GM19193 (cell line): ENCODE results near the gene ZWINT.

Source experiments
- POLR2A ChIP-seq: IDR thresholded peaks from 4 replicates; pipeline ENCODE4 v1.6.1; 2011; ENCODE audit not compliant: insufficient read depth, insufficient read length; ENCODE audit errors: extremely low read depth

The ZWINT gene, protein sequence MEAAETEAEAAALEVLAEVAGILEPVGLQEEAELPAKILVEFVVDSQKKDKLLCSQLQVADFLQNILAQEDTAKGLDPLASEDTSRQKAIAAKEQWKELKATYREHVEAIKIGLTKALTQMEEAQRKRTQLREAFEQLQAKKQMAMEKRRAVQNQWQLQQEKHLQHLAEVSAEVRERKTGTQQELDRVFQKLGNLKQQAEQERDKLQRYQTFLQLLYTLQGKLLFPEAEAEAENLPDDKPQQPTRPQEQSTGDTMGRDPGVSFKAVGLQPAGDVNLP

DNA sequence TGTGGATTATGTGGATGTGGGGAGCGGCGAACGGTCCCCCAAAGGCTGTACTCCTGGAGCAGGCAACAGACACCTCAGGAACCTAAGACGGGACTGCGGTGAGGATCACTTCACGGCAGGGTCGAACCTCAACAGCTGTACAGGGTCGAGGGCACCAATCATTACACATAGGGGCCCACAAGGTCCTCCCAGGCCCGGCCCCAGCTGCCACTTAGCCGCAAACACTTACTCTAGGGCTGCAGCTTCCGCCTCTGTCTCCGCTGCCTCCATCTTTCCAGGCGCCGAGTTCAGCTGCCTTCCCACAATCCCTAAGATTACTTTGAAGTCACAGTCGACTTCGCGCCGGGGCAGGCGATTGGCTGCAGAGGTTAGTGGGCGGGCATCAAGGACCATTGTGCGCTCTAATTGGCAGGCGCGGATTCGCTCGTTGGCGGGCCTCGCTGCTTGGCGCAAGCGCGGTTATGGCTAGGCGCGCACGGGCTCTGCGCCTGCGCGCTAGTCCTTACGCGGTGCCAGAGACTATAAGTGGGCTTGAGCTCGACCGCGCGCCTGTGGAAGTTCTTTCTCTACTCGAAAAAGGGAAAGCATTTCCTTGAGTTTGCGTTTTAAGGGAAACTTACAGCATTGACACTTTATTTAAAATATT is at the start of gene ZWINT:
Gene ZWINT (minus strand): TSS at position 293 of the 646 bp plus-strand sequence. CDS start 23 bp downstream, at position 270.
- TF ChIP-seq POLR2A: peak; percentile 84

DNA sequence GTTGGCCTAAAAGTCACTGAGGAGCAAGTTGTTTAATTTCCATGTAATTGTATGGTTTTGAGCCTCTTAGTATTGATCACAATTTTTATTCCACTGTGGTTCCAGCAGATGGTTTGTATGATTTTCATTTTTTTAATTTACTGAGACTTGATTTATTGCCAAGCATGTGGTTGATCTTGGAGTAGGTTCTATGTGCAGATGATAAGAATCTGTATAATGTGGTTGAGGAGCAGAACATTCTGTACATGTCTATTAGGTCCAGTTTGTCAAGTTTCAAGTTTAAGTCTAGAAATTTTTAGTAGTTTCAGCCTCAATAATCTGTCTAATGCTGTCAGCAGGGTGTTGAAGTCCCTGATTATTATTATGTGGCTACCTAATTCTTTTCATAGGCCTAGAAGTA is 22.7 kb upstream of the ZWINT start:
- TF ChIP-seq POLR2A: no peak

DNA sequence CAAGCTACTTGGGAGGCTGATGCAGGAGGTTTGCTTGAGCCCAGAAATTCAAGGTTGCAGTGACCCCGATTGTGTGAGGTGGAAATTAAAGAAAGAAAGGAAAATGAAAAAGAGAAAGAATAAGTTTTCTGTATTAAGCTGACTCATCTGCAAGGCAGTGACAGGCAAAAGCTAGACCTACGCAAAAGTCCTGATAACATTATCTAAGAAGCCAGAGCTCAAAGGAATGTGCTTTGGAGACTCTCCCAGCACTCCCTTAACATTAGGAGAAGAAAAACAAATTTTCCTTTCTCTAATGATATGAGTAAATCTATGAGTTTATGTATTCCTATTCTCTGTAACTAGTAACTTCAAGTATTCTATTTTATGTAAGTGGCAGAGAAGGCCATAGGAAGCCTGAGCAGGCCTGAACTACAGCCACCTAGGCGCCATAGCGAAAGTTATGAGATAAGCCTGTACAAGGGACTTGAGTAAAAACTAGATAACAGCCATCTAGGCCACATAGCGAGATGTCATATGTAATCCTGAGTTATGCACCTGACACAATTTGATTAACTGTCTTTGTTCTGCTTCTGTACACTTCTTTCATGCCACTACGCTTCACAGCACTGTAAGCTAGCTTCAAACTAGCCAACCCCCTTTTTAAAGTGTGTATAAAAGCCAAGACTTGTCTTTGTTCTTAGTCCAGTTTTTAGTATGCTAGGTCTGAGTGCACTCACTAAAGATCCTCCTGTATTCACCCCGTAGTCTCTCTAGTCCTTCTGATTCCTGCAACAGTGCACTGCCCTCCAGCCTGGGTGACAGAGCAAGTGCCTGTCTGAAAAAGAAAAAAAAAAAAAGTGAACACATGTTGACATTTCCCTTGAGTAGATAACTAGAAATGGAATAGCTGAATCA is 9.4 kb upstream of the ZWINT start:
- no peak for TF ChIP-seq POLR2A

DNA sequence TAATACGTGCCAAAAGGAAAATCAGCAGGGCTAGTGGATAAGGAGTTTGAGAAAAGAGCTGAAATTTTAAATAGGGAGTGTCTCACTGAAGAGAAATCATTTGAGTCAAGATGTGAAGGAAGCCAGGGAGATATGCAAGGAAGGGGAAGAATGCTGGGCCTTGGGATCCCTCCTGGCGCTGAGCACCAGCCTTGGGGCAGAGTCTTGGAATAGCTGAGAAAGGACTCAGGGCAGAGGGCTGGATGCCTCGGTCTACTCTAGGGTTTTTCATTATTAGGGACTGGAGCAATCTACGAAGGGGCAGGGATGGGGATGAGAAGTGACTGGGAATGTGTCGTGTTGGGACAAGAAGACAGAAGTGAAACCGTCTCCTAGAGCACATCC is 484 bp downstream of the ZWINT start:
- no peak for TF ChIP-seq POLR2A

DNA sequence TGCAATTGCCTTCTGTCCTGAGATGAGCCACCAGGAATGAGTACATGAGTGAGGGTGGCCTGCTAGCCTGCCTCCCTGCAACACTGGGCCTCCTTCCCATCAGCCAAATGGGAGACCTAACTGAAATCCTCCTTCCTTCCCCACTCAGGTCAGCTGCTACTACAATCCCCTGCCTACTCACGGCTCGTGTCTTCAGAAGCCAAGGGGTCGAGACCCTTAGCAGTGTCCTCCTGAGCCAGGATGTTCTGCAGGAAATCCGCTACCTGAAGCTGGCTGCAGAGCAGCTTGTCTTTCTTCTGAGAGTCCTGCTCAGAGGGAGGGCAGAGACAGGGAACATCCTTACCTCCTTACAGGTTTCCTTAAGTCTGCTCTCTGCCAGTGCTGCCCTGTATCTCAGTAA is 1.2 kb downstream of the ZWINT start:
- TF ChIP-seq POLR2A: no peak

DNA sequence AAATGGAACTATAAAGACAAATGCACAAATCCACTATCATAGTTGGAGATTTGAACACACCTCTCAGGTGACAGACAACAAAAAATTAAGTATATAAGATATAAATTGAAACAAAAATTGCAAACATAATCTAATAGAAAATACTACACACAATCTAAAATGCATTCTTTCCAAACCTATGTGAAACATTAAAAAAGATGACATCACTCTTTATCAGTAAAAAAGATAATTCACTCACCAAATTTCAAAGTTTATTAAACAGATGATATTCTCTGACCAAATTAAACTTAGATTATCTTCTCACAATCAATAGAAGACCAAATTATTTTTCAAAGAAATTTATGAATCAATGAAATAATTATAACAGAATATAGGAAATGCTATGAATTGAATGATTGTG is 4.0 kb downstream of the ZWINT start:
- no peak for TF ChIP-seq POLR2A

DNA sequence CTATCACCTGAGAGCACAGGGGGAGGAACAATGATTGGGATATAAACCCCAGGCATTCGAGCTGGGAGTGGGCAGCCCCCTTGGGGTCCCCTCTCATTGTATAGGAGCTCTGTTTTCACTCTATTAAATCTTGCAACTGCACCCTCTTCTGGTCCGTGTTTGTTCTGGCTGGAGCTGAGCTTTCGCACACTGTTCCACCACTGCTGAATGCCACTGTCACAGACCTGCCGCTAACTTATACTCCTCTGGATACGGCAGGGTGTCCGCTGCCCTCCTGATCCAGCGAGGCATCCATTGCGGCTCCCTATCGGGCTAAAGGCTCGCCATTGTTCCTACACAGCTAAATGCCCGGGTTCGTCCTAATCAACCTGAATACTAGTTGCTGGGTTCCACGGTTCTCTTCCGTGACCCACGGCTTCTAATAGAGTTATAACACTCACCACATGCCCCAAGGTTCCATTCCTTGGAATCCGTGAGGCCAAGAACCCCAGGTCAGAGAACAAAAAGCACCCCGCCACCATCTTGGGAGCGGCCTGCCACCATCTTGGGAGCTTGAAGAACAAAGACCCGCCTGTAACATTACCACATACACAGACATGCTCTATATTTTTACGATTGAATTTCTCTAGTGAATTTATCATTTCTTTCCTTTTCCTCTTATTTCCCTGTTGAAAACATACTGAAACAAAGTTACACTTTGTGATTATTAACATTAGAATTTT is 9.0 kb downstream of the ZWINT start:
- TF ChIP-seq POLR2A: no peak

DNA sequence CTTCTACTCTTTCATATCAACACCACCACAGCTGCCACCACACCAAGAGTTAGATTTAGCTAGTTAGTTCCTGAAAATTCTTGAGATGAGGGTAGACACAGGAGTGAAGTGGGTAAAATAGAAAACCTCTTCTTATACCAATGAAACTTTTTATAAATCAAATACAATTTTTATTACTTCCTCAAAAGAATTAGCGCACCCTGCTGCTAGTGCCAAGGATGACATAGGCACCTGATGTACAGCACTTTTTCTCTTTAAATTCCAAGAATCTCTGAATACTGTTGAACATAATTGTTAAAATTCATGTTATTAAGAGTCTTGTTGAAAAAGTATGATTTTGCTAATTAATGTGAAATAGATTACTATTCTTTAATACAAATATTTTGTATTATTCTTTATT is 11.4 kb downstream of the ZWINT start:
- no peak for TF ChIP-seq POLR2A

DNA sequence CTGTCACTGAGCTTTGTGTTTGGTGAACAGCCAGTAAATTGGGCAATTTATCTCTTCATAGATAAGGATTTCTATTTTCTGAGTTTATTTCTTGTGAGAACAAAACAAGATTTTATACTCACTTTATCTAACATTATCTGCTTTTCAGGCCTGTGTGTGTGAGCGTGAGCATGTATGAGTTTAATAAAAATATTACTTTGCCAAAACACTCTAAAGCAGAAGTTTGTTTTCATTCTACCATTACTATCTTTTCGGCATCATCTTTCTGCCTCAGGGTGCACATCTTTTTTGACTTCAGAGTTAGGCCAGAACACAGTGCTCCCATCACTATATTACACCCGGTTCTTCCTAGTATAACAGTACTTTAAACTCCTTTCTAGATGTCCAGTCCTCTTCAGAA is 13.0 kb downstream of the ZWINT start:
- TF ChIP-seq POLR2A: no peak

DNA sequence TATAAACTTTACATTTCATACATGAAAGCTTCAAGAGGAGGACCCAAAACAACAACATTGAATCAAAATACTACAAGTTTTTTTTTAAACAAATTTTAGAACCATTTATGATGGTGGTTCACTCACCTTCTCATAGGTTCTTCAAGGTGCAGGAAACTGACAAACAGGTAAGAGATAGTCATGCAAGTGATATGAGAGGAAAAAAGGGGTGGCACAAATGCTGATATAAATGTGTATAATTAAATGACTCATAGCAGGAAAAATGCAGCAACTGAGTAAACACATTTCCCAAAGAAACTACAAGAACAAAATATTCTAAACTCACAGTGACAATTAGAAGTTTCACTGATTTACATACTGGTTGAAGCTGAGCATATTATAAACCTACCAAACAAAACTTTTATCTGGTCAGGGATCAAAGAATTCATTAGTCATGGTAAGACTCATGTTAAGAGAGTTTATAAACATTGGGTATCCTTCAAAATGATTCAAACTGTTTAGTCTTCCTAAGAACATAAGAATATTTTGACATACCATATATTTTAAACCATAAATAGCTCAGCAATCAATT is 14.1 kb downstream of the ZWINT start:
- no peak for TF ChIP-seq POLR2A

DNA sequence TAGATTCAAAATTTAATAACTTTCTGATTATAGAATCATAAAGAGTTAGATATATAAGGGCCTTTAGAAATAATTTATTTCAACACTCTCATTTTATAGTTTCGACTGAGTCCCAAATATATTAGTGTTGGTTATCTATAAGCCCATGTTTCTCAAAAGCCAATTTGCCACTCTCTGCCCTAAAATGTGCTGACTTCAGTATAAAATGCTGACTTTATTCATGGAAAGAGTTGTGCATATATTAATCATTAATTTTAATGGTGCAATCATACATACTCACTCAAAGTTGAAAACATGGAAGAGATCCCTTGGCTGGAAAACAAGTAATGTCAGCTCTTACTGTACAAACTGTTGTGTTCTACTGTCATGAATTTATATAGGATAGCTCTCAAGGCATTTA is 19.4 kb downstream of the ZWINT start:
- no peak for TF ChIP-seq POLR2A

DNA sequence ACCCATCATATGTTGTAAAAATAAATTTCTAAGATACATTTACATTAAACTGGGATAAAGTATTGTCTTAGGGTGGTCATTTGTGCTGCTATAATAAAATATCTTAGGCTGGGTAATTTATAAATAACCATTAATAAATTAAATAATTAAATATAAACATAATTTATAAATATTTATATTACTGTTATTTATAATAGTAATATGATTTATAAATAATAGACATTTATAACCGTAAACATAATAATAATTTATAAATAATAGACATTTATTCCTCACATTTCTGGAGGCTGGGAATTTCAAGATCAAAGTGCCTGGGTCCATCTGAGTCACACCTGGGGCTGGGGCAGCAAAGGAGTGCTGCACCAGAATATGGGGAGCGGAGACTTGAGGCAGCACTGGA is 31.1 kb downstream of the ZWINT start:
- no peak for TF ChIP-seq POLR2A

DNA sequence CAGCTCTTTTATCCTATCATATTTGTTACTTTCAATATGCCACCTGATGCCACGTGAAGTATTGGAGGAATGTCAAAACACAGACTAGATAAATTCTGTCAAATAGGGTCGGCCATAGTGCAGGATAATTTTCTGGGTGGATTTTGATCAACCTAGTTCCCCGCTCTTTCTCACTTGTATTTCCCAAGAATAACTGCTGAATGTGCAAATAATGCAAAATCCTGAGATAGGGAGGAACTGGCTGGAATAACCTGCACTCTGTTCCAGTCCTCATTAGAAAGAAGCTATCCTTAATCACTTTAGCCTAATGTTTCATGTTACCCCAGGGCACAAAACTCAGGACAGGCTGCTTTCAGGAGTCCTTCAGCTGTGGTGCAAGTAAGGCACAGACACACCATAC is 33.9 kb downstream of the ZWINT start:
- TF ChIP-seq POLR2A: no peak

DNA sequence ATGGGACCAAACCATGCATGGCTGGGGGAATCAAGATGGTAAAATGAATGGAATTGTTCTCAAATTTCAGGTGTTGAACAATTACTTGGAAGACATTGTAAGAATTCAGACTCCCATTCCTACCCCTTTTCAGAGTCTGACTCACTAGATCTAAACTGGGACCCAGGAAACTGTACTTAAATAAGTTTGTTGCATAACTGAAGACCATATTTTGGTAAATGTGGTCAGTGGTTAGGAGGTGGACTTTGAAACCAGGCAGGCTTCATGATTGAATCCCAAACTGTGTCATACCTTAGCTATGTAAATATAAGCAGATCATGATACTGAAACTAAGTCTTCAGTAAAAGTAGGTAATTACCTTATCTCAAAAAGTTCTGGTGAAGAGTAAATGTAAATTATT is 41.7 kb downstream of the ZWINT start:
- no peak for TF ChIP-seq POLR2A

DNA sequence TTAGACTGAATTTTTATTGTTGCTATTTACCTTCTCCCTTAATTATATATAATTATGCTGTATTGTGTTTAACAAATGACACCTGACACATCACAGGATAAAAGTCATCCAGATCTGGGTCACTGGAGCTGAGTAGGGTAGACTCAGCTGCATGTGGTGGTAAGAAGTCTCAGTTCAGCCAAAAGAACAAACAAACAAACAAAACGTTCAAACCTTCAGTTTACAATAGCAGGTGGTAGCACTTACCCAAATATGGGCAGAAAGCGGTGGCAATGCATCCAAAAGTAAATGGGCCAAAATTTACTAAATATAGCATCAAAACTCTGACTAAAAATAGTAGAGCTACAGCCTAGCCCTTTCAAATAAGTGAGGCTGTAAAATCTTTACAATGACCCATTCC is 42.2 kb downstream of the ZWINT start:
- TF ChIP-seq POLR2A: no peak
